Measurements from ENCODE around the gene SNRNP200. TPM values are rescaled to one million over a fixed set of nuclear protein-coding genes. Genes with fewer than 3 reads are reported as not detected.

Gene SNRNP200
- total RNA-seq, 1 donor from 2014 or later: 97.3 TPM

DNA sequence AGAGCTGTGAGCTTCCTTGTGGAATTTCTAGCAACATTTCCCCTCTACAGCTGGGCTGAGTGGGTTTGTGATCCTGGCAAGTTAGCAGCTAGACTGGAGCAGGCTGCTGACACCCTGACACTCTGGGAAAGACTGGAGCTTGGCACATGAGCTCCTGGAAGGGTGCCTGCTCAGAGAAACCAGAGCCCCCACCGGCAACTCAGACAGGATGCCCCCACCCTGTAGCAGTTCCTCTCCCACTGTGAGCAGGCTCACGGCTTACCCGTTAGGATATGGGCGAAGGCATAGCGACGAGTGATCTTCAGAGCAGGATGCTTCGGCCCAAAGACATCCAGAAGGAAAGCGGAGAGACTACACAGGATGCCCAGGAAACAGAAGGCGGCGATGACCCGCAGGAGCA, 50.8 kb downstream of the SNRNP200 start:
- Mint-ChIP-seq H3K27ac (ENCODE audit: unreplicated experiment) (no peak overlapping the region), H3K4me1 (ENCODE audit: low read depth, unreplicated experiment) (peaks cover 23% of the 10 kb centered on the region), H3K4me3 (ENCODE audit: unreplicated experiment) (no peak overlapping the region), H3K9me3 (ENCODE audit: unreplicated experiment) (no peaks in the 10 kb centered on the region), H3K27me3 (ENCODE audit: low read depth, unreplicated experiment) (no peaks in the 10 kb centered on the region), H3K36me3 (ENCODE audit: low read depth, unreplicated experiment) (peaks cover 14% of the 10 kb centered on the region)
- Histone ChIP-seq H3K4me2 (ENCODE audit: low read length) (no peak overlapping the region), H3K9ac (ENCODE audit: low read length) (no peak overlapping the region), H4K20me1 (ENCODE audit: insufficient read depth, low read length) (peaks cover 37% of the 10 kb centered on the region), H3K4me3 (ENCODE audit: insufficient read depth, low read depth, low read length) (no peak overlapping the region), H3K27ac (ENCODE audit: low read depth, low read length) (no peak overlapping the region), H3K36me3 (ENCODE audit: insufficient read depth, low read length) (peaks cover 14% of the 10 kb centered on the region), H2AFZ (ENCODE audit: low read depth, low read length) (no peak overlapping the region), H3K9me3 (ENCODE audit: insufficient read depth, low read depth, low read length) (no peaks in the 10 kb centered on the region), H3K4me1 (ENCODE audit: insufficient read depth, low read length) (peaks cover 11% of the 10 kb centered on the region), H3K27me3 (ENCODE audit: insufficient read depth, low read length) (no peaks in the 10 kb centered on the region), H3K79me2 (ENCODE audit: insufficient read depth, low read length) (peaks cover 29% of the 10 kb centered on the region)
- FAIRE-seq (no peak), DNase-seq (ENCODE audit: low read depth) (no peak)
- TF ChIP-seq CTCF (IDR thresholded peaks at IDR 0.05; ENCODE audit: insufficient read depth, low read depth, low read length) (no peak), EZH2 (IDR thresholded peaks at IDR 0.05; ENCODE audit: insufficient read depth, low read length) (no peak)

GRCh38 chr2:96253006-96253405, 52.3 kb downstream of the SNRNP200 start:
- H3K27ac ChIP-seq (ENCODE audit: low read depth, low read length): no peak overlapping the region
- H3K4me2 ChIP-seq (ENCODE audit: low read length): no peak overlapping the region
- Mint-ChIP-seq H3K4me3 (ENCODE audit: unreplicated experiment) (no peak overlapping the region), H3K9me3 (ENCODE audit: unreplicated experiment) (no peaks in the 10 kb centered on the region), H3K27me3 (ENCODE audit: low read depth, unreplicated experiment) (no peaks in the 10 kb centered on the region), H3K36me3 (ENCODE audit: low read depth, unreplicated experiment) (peaks cover 17% of the 10 kb centered on the region), H3K4me1 (ENCODE audit: low read depth, unreplicated experiment) (peaks cover 11% of the 10 kb centered on the region), H3K27ac (ENCODE audit: unreplicated experiment) (no peak overlapping the region)
- H3K36me3 ChIP-seq (ENCODE audit: insufficient read depth, low read length): peaks cover 14% of the 10 kb centered on the region
- TF ChIP-seq EZH2 (IDR thresholded peaks at IDR 0.05; ENCODE audit: insufficient read depth, low read length) (no peak), CTCF (IDR thresholded peaks at IDR 0.05; ENCODE audit: insufficient read depth, low read depth, low read length) (no peak)
- peaks cover 11% of the 10 kb centered on the region for H3K4me1 ChIP-seq (ENCODE audit: insufficient read depth, low read length)
- no peak overlapping the region for H3K9ac ChIP-seq (ENCODE audit: low read length)
- H3K9me3 ChIP-seq (ENCODE audit: insufficient read depth, low read depth, low read length): no peaks in the 10 kb centered on the region
- DNase-seq (ENCODE audit: low read depth) (no peak), FAIRE-seq (no peak)
- peaks cover 22% of the 10 kb centered on the region for H4K20me1 ChIP-seq (ENCODE audit: insufficient read depth, low read length)
- no peaks in the 10 kb centered on the region for H3K27me3 ChIP-seq (ENCODE audit: insufficient read depth, low read length)
- H2AFZ ChIP-seq (ENCODE audit: low read depth, low read length): no peak overlapping the region
- peaks cover 13% of the 10 kb centered on the region for H3K79me2 ChIP-seq (ENCODE audit: insufficient read depth, low read length)
- H3K4me3 ChIP-seq (ENCODE audit: insufficient read depth, low read depth, low read length): no peak overlapping the region

DNA sequence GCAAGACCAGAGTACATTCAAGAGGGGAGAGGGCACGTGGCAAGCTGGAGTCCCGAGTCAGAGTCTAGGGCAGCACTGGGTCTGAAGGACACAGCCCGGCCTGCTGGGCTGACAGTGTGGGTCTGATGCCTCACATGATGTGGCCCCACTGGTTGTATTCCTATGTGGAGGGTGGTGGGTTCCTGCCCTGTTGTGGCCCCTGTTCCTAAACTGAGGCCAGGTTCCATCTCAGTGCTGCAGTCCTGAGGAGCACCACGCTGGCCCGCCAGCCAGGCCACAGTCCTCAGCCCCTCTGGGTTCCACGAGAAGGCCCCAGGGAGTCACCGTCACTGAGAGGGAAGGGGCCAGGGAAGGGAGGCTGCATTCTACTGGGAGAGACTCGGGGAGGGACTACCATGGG, 52.8 kb downstream of the SNRNP200 start:
- H3K27me3 Mint-ChIP-seq (ENCODE audit: low read depth, unreplicated experiment): no peaks in the 10 kb centered on the region
- TF ChIP-seq CTCF (IDR thresholded peaks at IDR 0.05; ENCODE audit: insufficient read depth, low read depth, low read length): no peak
- TF ChIP-seq EZH2 (IDR thresholded peaks at IDR 0.05; ENCODE audit: insufficient read depth, low read length): no peak
- no peaks in the 10 kb centered on the region for H3K9me3 Mint-ChIP-seq (ENCODE audit: unreplicated experiment)
- peaks cover 14% of the 10 kb centered on the region for H3K36me3 ChIP-seq (ENCODE audit: insufficient read depth, low read length)
- peaks cover 17% of the 10 kb centered on the region for H3K36me3 Mint-ChIP-seq (ENCODE audit: low read depth, unreplicated experiment)
- DNase-seq (ENCODE audit: low read depth): no peak
- H3K4me1 Mint-ChIP-seq (ENCODE audit: low read depth, unreplicated experiment): peaks cover 11% of the 10 kb centered on the region
- H3K4me3 ChIP-seq (ENCODE audit: insufficient read depth, low read depth, low read length): no peak overlapping the region
- H3K27ac Mint-ChIP-seq (ENCODE audit: unreplicated experiment): peak overlapping the region; percentile 30
- peak overlapping the region; percentile 37 for H3K4me3 Mint-ChIP-seq (ENCODE audit: unreplicated experiment)
- H3K27me3 ChIP-seq (ENCODE audit: insufficient read depth, low read length): no peaks in the 10 kb centered on the region
- H3K9ac ChIP-seq (ENCODE audit: low read length): peak overlapping the region; percentile 7
- no peak overlapping the region for H2AFZ ChIP-seq (ENCODE audit: low read depth, low read length)
- H3K79me2 ChIP-seq (ENCODE audit: insufficient read depth, low read length): peaks cover 10% of the 10 kb centered on the region
- H3K27ac ChIP-seq (ENCODE audit: low read depth, low read length): no peak overlapping the region
- no peaks in the 10 kb centered on the region for H3K9me3 ChIP-seq (ENCODE audit: insufficient read depth, low read depth, low read length)
- H3K4me2 ChIP-seq (ENCODE audit: low read length): no peak overlapping the region
- H4K20me1 ChIP-seq (ENCODE audit: insufficient read depth, low read length): peaks cover 18% of the 10 kb centered on the region
- H3K4me1 ChIP-seq (ENCODE audit: insufficient read depth, low read length): peaks cover 11% of the 10 kb centered on the region
- no peak for FAIRE-seq

All from astrocyte (in vitro differentiated cells and primary cell).